ENCODE data around the gene PTPRN2. TPM values are rescaled to one million over a fixed set of nuclear protein-coding genes. Genes with fewer than 3 reads are reported as not detected.
"Not testable (repeated sequence)": the region's sequence is repeated elsewhere in the genome, so short reads cannot be mapped to it uniquely, and the experiment has no call there.

Gene PTPRN2
- polyA plus RNA-seq, 1 donor: 5.7 TPM

- DNase-seq: no peak
Measured at GRCh38 chr7:158237672-158238335, 349.8 kb downstream of the PTPRN2 start.

GRCh38 chr7:158236400-158236799, 351.2 kb downstream of the PTPRN2 start:
- no peak for DNase-seq

- DNase-seq: no peak
Measured at GRCh38 chr7:158235862-158236261, 351.8 kb downstream of the PTPRN2 start.

- no peak for DNase-seq
Measured at GRCh38 chr7:158229945-158230344, 357.7 kb downstream of the PTPRN2 start.

GRCh38 chr7:158228986-158229385, 358.6 kb downstream of the PTPRN2 start:
- DNase-seq: no peak

GRCh38 chr7:158228131-158228530, 359.5 kb downstream of the PTPRN2 start:
- no peak for DNase-seq

- DNase-seq: no peak
Measured at GRCh38 chr7:158227258-158227984, 360.2 kb downstream of the PTPRN2 start.

GRCh38 chr7:158216198-158216597, 371.4 kb downstream of the PTPRN2 start:
- DNase-seq: no peak

GRCh38 chr7:158209435-158209834, 378.2 kb downstream of the PTPRN2 start:
- no peak for DNase-seq

GRCh38 chr7:158206341-158206740, 381.3 kb downstream of the PTPRN2 start:
- DNase-seq: no peak

- DNase-seq: no peak
Measured at GRCh38 chr7:158204453-158204852, 383.2 kb downstream of the PTPRN2 start.

GRCh38 chr7:158203948-158204347, 383.7 kb downstream of the PTPRN2 start:
- DNase-seq: not testable (repeated sequence)

- DNase-seq: no peak
Measured at GRCh38 chr7:158194365-158194900, 393.2 kb downstream of the PTPRN2 start.

GRCh38 chr7:158193446-158193845, 394.2 kb downstream of the PTPRN2 start:
- DNase-seq: no peak

GRCh38 chr7:158192956-158193355, 394.7 kb downstream of the PTPRN2 start:
- no peak for DNase-seq

- no peak for DNase-seq
Measured at GRCh38 chr7:158192184-158192835, 395.3 kb downstream of the PTPRN2 start.

- DNase-seq: no peak
Measured at GRCh38 chr7:158191671-158192070, 396.0 kb downstream of the PTPRN2 start.

GRCh38 chr7:158190756-158191155, 396.9 kb downstream of the PTPRN2 start:
- no peak for DNase-seq

GRCh38 chr7:158188676-158189075, 398.9 kb downstream of the PTPRN2 start:
- DNase-seq: no peak

- no peak for DNase-seq
Measured at GRCh38 chr7:158187694-158187994, 400.0 kb downstream of the PTPRN2 start.

- no peak for DNase-seq
Measured at GRCh38 chr7:158186864-158187693, 400.5 kb downstream of the PTPRN2 start.

- DNase-seq: no peak
Measured at GRCh38 chr7:158186406-158186805, 401.2 kb downstream of the PTPRN2 start.

All from left kidney (tissue), 2 donors.